Keratinocyte (primary cell): ENCODE measurements around the gene ERGIC1.

ENCODE experiments used
- EZH2 ChIP-seq: IDR thresholded peaks from one replicate; pipeline ENCODE4 v1.6.1; 2012; ENCODE audit warnings: inconsistent platforms, mild to moderate bottlenecking, low read length, moderate library complexity
- TF ChIP-seq, protein P1 (sequence below), 3 experiments: IDR thresholded peaks in 1 of 3; conservative IDR thresholded peaks in 1 of 3; optimal IDR thresholded peaks in 1 of 3; 2 replicates in 2 of 3; 3 replicates in 1 of 3; pipeline versions ENCODE3 to v1.5.1; 2011; ENCODE audit warnings: low read length in 3 of 3, mild to moderate bottlenecking in 3 of 3, moderate library complexity in 2 of 3, control low read depth in 1 of 3, inconsistent platforms in 1 of 3; ENCODE audit not compliant: insufficient read depth in 2 of 3; ENCODE audit errors: extremely low read depth in 1 of 3

DNA sequence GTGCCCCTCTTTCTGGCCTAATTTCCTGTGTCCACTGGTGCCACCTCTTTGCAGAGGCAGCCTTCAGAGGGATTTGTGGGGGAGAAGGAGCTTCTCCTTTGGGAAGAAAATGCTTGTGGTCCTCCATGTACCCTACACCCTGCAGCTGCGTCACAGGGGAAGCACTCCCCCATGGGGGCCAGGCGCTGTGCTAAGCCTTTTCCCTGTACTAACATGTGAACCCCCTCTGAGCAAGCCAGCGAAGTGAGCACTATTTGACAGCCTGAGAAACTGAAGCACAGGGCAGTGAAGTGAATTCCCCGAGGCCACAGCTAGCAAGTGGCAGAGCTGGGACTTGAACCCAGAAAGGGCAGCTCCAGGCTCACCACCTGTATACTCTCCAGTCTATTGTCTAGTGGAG, 32.3 kb downstream of the ERGIC1 start:
- TF ChIP-seq, protein P1, sequence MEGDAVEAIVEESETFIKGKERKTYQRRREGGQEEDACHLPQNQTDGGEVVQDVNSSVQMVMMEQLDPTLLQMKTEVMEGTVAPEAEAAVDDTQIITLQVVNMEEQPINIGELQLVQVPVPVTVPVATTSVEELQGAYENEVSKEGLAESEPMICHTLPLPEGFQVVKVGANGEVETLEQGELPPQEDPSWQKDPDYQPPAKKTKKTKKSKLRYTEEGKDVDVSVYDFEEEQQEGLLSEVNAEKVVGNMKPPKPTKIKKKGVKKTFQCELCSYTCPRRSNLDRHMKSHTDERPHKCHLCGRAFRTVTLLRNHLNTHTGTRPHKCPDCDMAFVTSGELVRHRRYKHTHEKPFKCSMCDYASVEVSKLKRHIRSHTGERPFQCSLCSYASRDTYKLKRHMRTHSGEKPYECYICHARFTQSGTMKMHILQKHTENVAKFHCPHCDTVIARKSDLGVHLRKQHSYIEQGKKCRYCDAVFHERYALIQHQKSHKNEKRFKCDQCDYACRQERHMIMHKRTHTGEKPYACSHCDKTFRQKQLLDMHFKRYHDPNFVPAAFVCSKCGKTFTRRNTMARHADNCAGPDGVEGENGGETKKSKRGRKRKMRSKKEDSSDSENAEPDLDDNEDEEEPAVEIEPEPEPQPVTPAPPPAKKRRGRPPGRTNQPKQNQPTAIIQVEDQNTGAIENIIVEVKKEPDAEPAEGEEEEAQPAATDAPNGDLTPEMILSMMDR (optimal IDR thresholded peaks at IDR 0.05 in 1 of 3, IDR thresholded peaks at IDR 0.05 in 1 of 3, conservative IDR thresholded peaks at IDR 0.05 in 1 of 3; ENCODE audit: extremely low read depth in 1 of 3, insufficient read depth in 2 of 3, low read length in 3 of 3) = no peak
- TF ChIP-seq EZH2 = no peak
